ENCODE results near the gene RPS6KA4.

The RPS6KA4 gene

GRCh38 chr11:64327375-64327774 lies 31.6 kb upstream of the RPS6KA4 start:
- DNase-seq (ENCODE audit: low read depth) = no peak

GRCh38 chr11:64327993-64328392 lies 31.0 kb upstream of the RPS6KA4 start:
- DNase-seq (ENCODE audit: low read depth) = no peak

GRCh38 chr11:64330888-64331287 lies 28.1 kb upstream of the RPS6KA4 start:
- DNase-seq (ENCODE audit: low read depth) = no peak

- peak; percentile 50 for DNase-seq (ENCODE audit: low read depth)
Observed at GRCh38 chr11:64331569-64332371, 27.2 kb upstream of the RPS6KA4 start.

- DNase-seq (ENCODE audit: low read depth) = no peak
Observed at GRCh38 chr11:64333556-64333955, 25.4 kb upstream of the RPS6KA4 start.

GRCh38 chr11:64334764-64335735 lies 23.9 kb upstream of the RPS6KA4 start:
- no peak for DNase-seq (ENCODE audit: low read depth)

GRCh38 chr11:64337538-64338249 lies 21.3 kb upstream of the RPS6KA4 start:
- DNase-seq (ENCODE audit: low read depth) = no peak

GRCh38 chr11:64338716-64339115 lies 20.2 kb upstream of the RPS6KA4 start:
- DNase-seq (ENCODE audit: low read depth) = no peak

- DNase-seq (ENCODE audit: low read depth) = no peak
Observed at GRCh38 chr11:64339286-64339685, 19.7 kb upstream of the RPS6KA4 start.

GRCh38 chr11:64339754-64340408 lies 19.1 kb upstream of the RPS6KA4 start, which contains the start of gene CCDC88B:
Gene CCDC88B (plus strand): TSS chr11:64340204. CDS start chr11:64340267, 63 bp downstream.
- peak; percentile 70 for DNase-seq (ENCODE audit: low read depth)

GRCh38 chr11:64340671-64341335 lies 18.2 kb upstream of the RPS6KA4 start:
- peak; percentile 69 for DNase-seq (ENCODE audit: low read depth)

- DNase-seq (ENCODE audit: low read depth) = no peak
Observed at GRCh38 chr11:64341429-64341828, 17.5 kb upstream of the RPS6KA4 start.

- DNase-seq (ENCODE audit: low read depth) = peak; percentile 89
Observed at GRCh38 chr11:64341851-64342791, 16.8 kb upstream of the RPS6KA4 start.

GRCh38 chr11:64342869-64343745 lies 15.9 kb upstream of the RPS6KA4 start:
- no peak for DNase-seq (ENCODE audit: low read depth)

- DNase-seq (ENCODE audit: low read depth) = no peak
Observed at GRCh38 chr11:64343767-64344559, 15.0 kb upstream of the RPS6KA4 start.

- DNase-seq (ENCODE audit: low read depth) = no peak
Observed at GRCh38 chr11:64344787-64345186, 14.2 kb upstream of the RPS6KA4 start.

- no peak for DNase-seq (ENCODE audit: low read depth)
Observed at GRCh38 chr11:64347193-64347867, 11.6 kb upstream of the RPS6KA4 start.

All from stimulated activated CD8-positive, alpha-beta memory T cell treated with anti-CD3 and anti-CD28 coated beads, Interleukin-7, amount 100 ng/mL, for 24 hours (primary cell).